Endothelial cell (in vitro differentiated cells): ENCODE data around the gene TMEM86B. TPM values are rescaled to one million over a fixed set of nuclear protein-coding genes. Genes with fewer than 3 reads are reported as not detected.
A peak's percentile ranks its signal among the peaks of the same experiment; 100 is the strongest.

ENCODE experiments used
- DNase-seq: peaks from one replicate; pipeline ENCODE4 v3.0.0; 2021; ENCODE audit warnings: low spot score
- H3K27ac Mint-ChIP-seq: one replicate; pipeline ENCODE4 v1.8.0; 2021; ENCODE audit warnings: mixed read lengths, inconsistent platforms; ENCODE audit not compliant: unreplicated experiment
- H3K27me3 Mint-ChIP-seq: one replicate; pipeline ENCODE4 v1.8.0; 2021; ENCODE audit warnings: mild to moderate bottlenecking, moderate library complexity, mixed read lengths, inconsistent platforms; ENCODE audit not compliant: unreplicated experiment
- H3K36me3 Mint-ChIP-seq: one replicate; pipeline ENCODE4 v1.8.0; 2021; ENCODE audit warnings: mild to moderate bottlenecking, low read depth, mixed read lengths, inconsistent platforms; ENCODE audit not compliant: unreplicated experiment
- H3K4me1 Mint-ChIP-seq: one replicate; pipeline ENCODE4 v1.8.0; 2021; ENCODE audit warnings: mild to moderate bottlenecking, mixed read lengths, inconsistent platforms; ENCODE audit not compliant: unreplicated experiment
- H3K4me3 Mint-ChIP-seq: one replicate; pipeline ENCODE4 v1.8.0; 2021; ENCODE audit warnings: mild to moderate bottlenecking, mixed read lengths, inconsistent platforms; ENCODE audit not compliant: unreplicated experiment
- H3K9me3 Mint-ChIP-seq: one replicate; pipeline ENCODE4 v1.8.0; 2021; ENCODE audit warnings: mixed read lengths, inconsistent platforms; ENCODE audit not compliant: unreplicated experiment
- CTCF ChIP-seq: fragments of 200-600 bp; sonication (generic); IDR thresholded peaks from one replicate; pipeline ENCODE4 v1.5.0; 2021; ENCODE audit warnings: antibody characterized with exemption; ENCODE audit not compliant: unreplicated experiment
- total RNA-seq: library from RNA; stranded (reverse); fragmentation: NEBNext Ultra II Directional; extraction: Animal tissue kit (Norgen Biotek cat#: 25700); gene quantifications from one replicate; pipeline ENCODE4 v1.2.1, GENCODE V29; 2021; ENCODE audit not compliant: unreplicated experiment

Gene TMEM86B
- total RNA-seq, 1 donor from 2014 or later = 4.1 TPM

GRCh38 chr19:55216461-55217198, 11.9 kb downstream of the TMEM86B start:
- H3K4me1 Mint-ChIP-seq = peaks cover 10% of the 10 kb centered on the region
- peak overlapping the region; percentile 79 for H3K27ac Mint-ChIP-seq
- H3K9me3 Mint-ChIP-seq = no peaks in the 10 kb centered on the region
- peak overlapping the region; percentile 92 for H3K4me3 Mint-ChIP-seq
- peaks cover 6% of the 10 kb centered on the region for H3K36me3 Mint-ChIP-seq
- H3K27me3 Mint-ChIP-seq = peaks cover 12% of the 10 kb centered on the region
- peak; percentile 87 for DNase-seq
- no peak for TF ChIP-seq CTCF

- Mint-ChIP-seq H3K9me3 (no peaks in the 10 kb centered on the region), H3K4me1 (peaks cover 10% of the 10 kb centered on the region), H3K27me3 (peaks cover 12% of the 10 kb centered on the region), H3K4me3 (no peak overlapping the region), H3K36me3 (no peaks in the 10 kb centered on the region), H3K27ac (no peak overlapping the region)
- no peak for DNase-seq
- TF ChIP-seq CTCF = no peak
Measured at GRCh38 chr19:55213547-55213946, 15.0 kb downstream of the TMEM86B start.

- peak; percentile 12 for TF ChIP-seq CTCF
- Mint-ChIP-seq H3K27me3 (peaks cover 12% of the 10 kb centered on the region), H3K9me3 (no peaks in the 10 kb centered on the region), H3K4me1 (peaks cover 10% of the 10 kb centered on the region), H3K27ac (no peak overlapping the region), H3K4me3 (no peak overlapping the region), H3K36me3 (no peaks in the 10 kb centered on the region)
- no peak for DNase-seq
Measured at GRCh38 chr19:55212447-55212846, 16.1 kb downstream of the TMEM86B start.

GRCh38 chr19:55209693-55210472, 18.7 kb downstream of the TMEM86B start:
- H3K27me3 Mint-ChIP-seq = peaks cover 6% of the 10 kb centered on the region
- H3K27ac Mint-ChIP-seq = no peak overlapping the region
- no peaks in the 10 kb centered on the region for H3K36me3 Mint-ChIP-seq
- no peak for DNase-seq
- TF ChIP-seq CTCF = no peak
- no peaks in the 10 kb centered on the region for H3K9me3 Mint-ChIP-seq
- H3K4me1 Mint-ChIP-seq = no peaks in the 10 kb centered on the region
- no peak overlapping the region for H3K4me3 Mint-ChIP-seq
